Fibroblast of skin of right quadriceps (primary cell): Measurements from ENCODE around the gene LRRC3C.
A peak's percentile ranks its signal among the peaks of the same experiment; 100 is the strongest.
"Not testable (repeated sequence)": the region's sequence is repeated elsewhere in the genome, so short reads cannot be mapped to it uniquely, and the experiment has no call there.

Experiments
- DNase-seq: peaks from one replicate; pipeline ENCODE4 v3.0.0-alpha.2; 2013

The LRRC3C gene

GRCh38 chr17:39927101-39927928 is at the start of gene LRRC3C, which contains the start of gene ORMDL3:
Gene LRRC3C, plus strand, starts transcription at chr17:39927732. Its CDS starts 13,792 bp downstream, at chr17:39941524.
Gene ORMDL3, minus strand, starts transcription at chr17:39927601. Its CDS starts 3,398 bp downstream, at chr17:39924203.
- DNase-seq = peak; percentile 92

DNA sequence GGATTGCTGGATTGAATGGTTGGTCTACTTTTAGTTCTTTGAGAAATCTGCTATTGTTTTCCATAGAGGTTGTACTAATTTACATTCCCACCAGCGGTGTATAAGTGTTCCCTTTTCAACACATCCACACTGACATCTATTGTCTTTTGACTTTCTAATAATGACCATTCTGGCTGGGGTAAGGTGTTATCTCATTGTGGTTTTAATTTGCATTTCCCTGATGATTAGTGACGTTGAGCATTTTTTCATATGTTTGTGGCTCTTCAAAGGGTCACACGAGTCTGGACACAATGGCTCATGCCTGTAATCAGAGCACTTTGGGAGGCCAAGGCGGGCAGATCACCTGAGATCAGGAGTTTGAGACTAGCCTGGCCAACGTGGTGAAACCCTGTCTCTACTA is 41.4 kb upstream of the LRRC3C start:
- DNase-seq = not testable (repeated sequence)

GRCh38 chr17:39887078-39887477 is 40.5 kb upstream of the LRRC3C start:
- DNase-seq = no peak

DNA sequence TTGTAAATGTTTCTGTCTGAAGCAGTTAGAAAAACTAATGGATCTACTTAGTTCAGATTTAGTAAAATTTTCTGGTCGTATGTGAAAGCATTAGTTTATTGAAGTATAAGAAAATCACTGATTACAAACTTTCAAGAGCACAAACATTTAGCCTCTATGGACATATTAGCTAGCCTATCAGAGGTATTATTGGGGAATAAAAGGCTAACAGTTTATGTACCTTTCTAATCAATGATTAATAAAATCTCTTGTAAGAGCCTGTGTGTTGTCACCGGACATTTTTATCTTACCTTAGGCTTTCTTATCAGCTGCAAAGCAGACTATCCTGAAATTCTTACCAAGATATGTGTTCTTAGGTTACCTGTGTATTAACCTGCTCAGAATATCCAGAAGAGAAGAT is 38.3 kb upstream of the LRRC3C start:
- DNase-seq = no peak

GRCh38 chr17:39894681-39895376 is 32.7 kb upstream of the LRRC3C start:
- DNase-seq = no peak

GRCh38 chr17:39898088-39898487 is 29.4 kb upstream of the LRRC3C start:
- no peak for DNase-seq

DNA sequence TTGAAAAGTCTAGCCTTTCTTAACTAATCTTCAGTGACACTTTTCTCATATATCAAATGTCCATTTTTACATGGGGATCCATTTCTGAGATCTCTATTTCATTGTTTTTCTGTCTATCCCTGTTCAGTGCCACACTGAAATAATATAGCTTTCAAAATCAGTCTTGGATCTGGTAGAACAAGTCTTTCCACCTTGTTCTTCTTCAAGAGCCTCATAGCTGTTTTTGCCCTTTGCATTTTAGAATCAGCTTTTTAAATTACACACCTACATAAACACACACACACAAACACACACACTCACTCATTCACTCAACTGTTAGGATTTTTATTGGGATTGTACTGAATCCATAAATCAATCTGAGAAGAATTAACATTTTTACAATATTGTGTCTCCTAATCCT is 28.3 kb upstream of the LRRC3C start:
- no peak for DNase-seq

GRCh38 chr17:39902027-39902426 is 25.5 kb upstream of the LRRC3C start:
- DNase-seq = not testable (repeated sequence)

DNA sequence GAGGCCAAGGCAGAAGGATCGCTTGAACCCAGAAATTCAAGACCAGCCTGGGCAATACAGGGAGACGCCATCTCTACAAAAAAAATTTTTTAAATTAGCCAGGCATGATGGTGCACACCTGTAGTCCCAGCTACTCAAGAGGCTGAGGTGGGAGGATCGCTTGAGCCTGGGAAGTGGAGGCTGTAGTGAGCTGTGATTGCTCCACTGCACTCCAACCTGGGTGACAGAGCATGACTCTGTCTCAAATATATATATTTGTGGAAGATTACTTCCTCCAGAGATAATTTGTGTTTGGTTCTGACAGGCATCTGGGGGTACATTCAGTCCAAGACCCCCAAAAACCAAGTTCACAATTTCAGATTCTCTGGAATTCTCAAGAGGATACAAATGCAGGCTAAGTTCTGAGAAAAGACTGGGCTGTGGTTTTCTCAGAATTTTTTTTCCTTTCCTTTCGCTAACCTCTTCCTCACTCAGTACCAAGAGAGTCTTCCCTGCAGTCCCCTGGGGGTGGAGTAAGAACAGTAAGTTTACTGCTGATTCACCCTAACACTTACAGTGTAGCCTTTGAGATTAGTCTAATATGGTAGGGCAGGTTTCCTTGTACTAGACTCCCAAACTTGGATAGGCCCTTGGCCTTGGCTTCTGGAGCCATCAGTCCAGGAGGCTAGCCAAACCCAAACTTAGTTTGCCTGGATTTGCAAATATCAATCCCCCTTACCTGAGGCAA is 24.2 kb upstream of the LRRC3C start:
- peak; percentile 46 for DNase-seq

DNA sequence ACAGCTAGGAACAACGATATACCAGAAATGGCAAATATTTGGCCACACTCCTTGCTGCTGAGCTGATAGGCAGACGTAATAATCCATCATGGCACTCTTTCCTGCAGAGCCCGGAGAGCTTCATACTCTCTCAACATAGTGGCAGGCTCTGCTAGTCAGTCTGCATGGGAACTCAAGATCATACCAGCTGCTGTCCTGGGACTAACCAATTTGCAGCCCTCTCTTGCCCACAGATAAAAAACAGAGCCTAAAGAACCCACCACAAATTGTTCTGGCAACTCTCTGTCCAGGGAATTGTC is 22.6 kb upstream of the LRRC3C start:
- no peak for DNase-seq

GRCh38 chr17:39908789-39909352 is 18.7 kb upstream of the LRRC3C start:
- no peak for DNase-seq

- DNase-seq = no peak
Measured at GRCh38 chr17:39913989-39914388, 13.5 kb upstream of the LRRC3C start.

- no peak for DNase-seq
Measured at GRCh38 chr17:39915559-39915958, 12.0 kb upstream of the LRRC3C start.

- DNase-seq = no peak
Measured at GRCh38 chr17:39916918-39917317, 10.6 kb upstream of the LRRC3C start.

GRCh38 chr17:39919087-39919683 is 8.3 kb upstream of the LRRC3C start:
- DNase-seq = no peak

DNA sequence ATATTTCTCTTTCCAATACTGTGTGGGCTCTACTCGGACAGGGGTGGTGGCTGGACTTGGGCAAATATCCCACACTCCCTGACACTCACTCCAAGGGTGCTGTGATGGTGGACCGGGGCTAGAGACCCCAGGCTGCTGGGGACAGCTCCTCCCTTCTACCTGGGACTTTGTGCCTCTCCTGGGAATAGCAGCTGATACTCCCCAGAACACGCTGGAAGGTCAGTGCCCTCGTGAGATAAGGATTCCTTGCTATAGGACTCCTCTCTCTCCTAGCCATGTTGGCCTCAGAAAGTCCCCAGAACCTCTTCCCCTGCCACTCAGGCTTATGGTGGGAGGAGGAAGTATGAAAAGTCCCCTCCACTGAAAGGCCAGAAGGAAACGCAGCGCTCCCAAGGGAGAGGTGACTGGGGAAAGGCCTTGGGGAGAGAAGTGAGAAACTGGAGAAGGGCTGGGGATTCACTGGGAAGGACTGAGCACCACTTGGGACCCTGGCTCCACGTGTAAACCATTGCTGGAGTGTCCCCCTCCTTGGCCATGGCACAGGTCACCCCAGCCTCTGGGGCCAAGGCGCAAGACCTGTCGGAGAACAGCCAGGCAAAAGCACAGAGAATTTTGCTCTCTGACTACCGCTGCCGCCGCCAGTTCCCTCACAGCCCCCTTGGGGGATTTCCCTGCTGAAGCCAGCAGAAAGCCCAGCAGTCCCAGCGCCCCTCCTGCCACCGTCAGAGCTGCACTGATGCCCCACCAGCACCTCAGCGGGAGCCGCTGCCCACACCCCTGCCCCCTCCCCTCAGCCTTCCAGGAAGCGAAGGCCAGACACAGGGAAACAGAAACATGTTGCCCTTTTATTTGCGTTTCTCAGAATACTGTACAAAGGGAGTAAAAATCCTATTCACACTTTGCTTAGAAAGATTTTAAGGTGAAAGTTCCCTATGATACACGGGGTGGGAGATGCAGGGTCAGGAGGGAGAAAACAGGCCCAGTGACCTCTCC is 7.0 kb upstream of the LRRC3C start:
- DNase-seq = no peak

GRCh38 chr17:39921323-39921722 is 6.2 kb upstream of the LRRC3C start:
- no peak for DNase-seq

GRCh38 chr17:39922006-39922405 is 5.5 kb upstream of the LRRC3C start:
- no peak for DNase-seq

DNA sequence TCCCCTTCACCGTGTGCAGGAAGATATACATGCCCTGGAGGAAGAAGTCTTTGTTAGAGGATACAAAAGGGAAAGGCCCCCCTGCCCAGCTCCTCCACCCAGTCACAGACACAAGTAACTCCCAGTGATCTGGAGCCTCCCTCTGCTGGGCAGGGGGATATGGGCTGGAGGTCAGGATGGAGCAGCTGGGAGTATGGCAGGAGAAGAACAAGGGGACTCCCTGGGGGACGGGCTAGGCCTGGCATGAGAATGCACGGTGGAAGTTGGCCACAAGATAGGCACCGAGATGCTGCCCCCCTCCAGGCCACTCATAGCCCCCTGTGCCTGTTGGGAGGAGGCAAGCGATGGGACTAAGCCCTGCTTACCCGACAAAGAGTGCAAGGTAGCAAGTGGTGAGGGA is 4.3 kb upstream of the LRRC3C start:
- no peak for DNase-seq

- no peak for DNase-seq
Measured at GRCh38 chr17:39923836-39924690, 3.5 kb upstream of the LRRC3C start.

GRCh38 chr17:39924691-39925055 is 2.9 kb upstream of the LRRC3C start:
- DNase-seq = no peak
